Mucosa of stomach (tissue), 1 donor: ENCODE data around the gene PRSS36.
"Not testable (repeated sequence)": the region's sequence is repeated elsewhere in the genome, so short reads cannot be mapped to it uniquely, and the experiment has no call there.

Source experiments
- H3K27me3 ChIP-seq: one replicate; pipeline ENCODE4 v1.7.0; 2013; ENCODE audit warnings: mild to moderate bottlenecking, low read length; ENCODE audit not compliant: control insufficient read depth, insufficient read depth
- H3K36me3 ChIP-seq: one replicate; pipeline ENCODE4 v1.7.0; 2013; ENCODE audit warnings: low read length; ENCODE audit not compliant: control insufficient read depth, insufficient read depth
- H3K4me1 ChIP-seq: one replicate; pipeline ENCODE4 v1.7.0; 2013; ENCODE audit warnings: mild to moderate bottlenecking, low read length; ENCODE audit not compliant: control insufficient read depth, insufficient read depth
- H3K4me3 ChIP-seq: one replicate; pipeline ENCODE4 v1.7.0; 2013; ENCODE audit warnings: low read length
- H3K9ac ChIP-seq: one replicate; pipeline ENCODE4 v1.7.0; 2013; ENCODE audit warnings: mild to moderate bottlenecking, low read length, moderate library complexity
- H3K9me3 ChIP-seq: one replicate; pipeline ENCODE4 v1.7.0; 2013; ENCODE audit warnings: mild to moderate bottlenecking, low read length, moderate library complexity; ENCODE audit not compliant: control insufficient read depth
- donor health status: Pancreatic carcinoma.

Gene PRSS36

DNA sequence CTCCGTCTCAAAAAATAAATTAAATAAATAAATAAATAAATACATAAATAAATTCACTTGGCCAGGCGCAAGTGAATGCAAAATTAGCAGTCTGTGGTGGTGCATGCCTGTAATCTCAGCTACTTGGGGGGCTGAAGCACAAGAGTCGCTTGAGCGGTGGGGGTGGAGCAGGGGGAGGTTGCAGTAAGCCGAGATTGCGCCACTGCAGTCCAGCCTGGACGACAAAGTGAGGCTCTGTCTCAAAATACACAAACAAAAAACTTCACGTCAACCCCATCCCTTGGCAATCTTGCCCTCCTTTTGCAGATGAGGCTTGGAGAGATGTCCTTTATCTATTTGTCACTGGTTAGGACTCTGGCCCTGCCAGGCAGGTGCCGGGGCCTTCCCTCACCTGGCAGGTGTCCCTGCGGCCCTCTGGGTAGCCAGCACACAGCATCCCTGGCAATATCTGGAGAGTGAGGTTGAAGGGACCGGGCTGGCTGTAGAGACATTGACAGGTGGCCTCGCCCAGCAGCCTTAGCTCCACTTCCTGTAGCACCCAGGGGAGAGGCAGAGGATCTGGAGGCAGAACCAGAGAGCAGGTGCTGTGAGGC lies 4.4 kb downstream of the PRSS36 start:
- Histone ChIP-seq H3K4me1 (peaks cover 35% of the 10 kb centered on the region), H3K27me3 (peaks cover 7% of the 10 kb centered on the region), H3K36me3 (no peaks in the 10 kb centered on the region), H3K9ac (no peak overlapping the region), H3K9me3 (no peaks in the 10 kb centered on the region), H3K4me3 (no peak overlapping the region)

DNA sequence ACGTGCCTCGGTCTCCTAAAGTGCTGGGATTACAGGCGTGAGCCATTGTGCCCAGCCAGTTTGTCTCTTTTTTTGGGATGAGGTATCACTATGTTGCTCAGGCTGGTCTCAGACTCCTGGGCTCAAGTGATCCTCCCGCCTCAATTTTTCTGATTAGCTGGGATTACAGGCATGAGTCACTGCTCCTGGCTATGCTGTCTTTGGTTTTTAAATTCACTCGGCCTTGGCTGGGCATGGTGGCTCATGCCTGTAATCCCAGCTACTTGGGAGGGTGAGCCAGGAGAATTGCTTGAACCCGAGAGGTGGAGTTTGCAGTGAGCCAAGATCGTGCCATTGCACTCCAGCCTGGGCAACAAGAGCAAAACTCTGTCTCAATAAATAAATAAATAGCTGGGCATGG lies 5.4 kb downstream of the PRSS36 start:
- not testable (repeated sequence) for H3K9ac ChIP-seq, H3K9me3 ChIP-seq, H3K36me3 ChIP-seq, H3K4me3 ChIP-seq, H3K27me3 ChIP-seq
- H3K4me1 ChIP-seq = peaks cover 39% of the 10 kb centered on the region

DNA sequence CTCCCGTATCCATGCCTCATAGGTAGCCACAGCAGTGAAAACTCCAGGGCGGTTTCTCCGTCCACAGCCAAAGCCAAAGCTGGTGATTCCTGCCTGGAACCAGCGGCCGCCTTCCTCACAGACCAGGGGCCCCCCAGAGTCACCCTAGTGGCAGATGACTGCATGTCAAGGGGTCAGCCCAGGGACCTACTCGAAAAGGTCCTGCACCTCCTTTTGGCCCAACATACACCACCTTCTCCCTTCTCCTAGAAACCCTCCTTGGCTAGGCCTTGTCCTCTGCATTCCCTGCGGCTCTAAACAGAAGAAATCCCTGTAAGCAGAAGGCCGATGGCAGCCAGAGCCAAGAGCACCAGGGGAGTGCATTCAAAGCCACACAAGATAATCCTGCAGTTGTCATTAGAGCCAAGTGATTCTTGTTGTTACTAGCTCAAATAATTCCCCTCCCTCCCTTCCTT lies 6.1 kb downstream of the PRSS36 start:
- Histone ChIP-seq H3K36me3 (no peaks in the 10 kb centered on the region), H3K4me1 (peaks cover 46% of the 10 kb centered on the region), H3K9me3 (no peaks in the 10 kb centered on the region), H3K9ac (no peak overlapping the region), H3K27me3 (peaks cover 7% of the 10 kb centered on the region), H3K4me3 (no peak overlapping the region)

GRCh38 chr16:31143011-31143693 lies 6.7 kb downstream of the PRSS36 start:
- Histone ChIP-seq H3K9me3 (no peaks in the 10 kb centered on the region), H3K4me3 (peak overlapping the region; percentile 50), H3K9ac (peak overlapping the region; percentile 61), H3K36me3 (no peaks in the 10 kb centered on the region), H3K27me3 (peaks cover 6% of the 10 kb centered on the region), H3K4me1 (peaks cover 47% of the 10 kb centered on the region)

GRCh38 chr16:31142109-31143010 lies 7.5 kb downstream of the PRSS36 start:
- peak overlapping the region; percentile 50 for H3K4me3 ChIP-seq
- peak overlapping the region; percentile 70 for H3K9ac ChIP-seq
- H3K9me3 ChIP-seq = no peaks in the 10 kb centered on the region
- no peaks in the 10 kb centered on the region for H3K36me3 ChIP-seq
- peaks cover 44% of the 10 kb centered on the region for H3K4me1 ChIP-seq
- no peaks in the 10 kb centered on the region for H3K27me3 ChIP-seq

DNA sequence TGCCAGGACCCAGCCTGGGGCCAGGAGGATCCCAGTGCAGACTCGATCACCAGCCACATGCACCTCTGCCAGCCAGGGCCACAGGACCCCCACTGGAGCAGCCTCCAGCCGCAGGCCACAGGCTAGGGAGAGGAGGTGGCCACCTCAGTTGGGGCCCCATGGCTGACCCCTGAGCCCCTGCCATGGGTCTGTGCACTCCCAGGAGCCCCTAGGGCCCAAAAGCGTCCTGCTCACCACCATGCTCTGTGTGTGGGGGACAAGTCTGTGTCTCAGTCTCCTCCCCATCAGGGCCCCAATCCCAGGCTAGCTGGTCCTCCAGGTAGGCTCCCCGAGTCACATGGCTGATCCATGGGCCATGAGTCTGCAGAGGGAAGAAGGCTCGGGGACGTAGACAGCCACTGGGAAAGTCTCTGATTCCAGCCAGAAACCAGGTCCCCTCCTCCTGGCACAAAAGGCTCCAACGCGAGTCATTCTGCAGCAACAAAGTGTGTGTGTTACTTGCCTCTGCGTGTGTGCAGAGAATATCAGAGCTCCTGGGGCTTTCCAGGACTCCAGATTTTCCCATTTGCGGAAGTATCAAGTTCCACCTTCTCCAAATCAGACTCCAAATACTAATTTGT lies 8.3 kb downstream of the PRSS36 start:
- Histone ChIP-seq H3K9ac (peak overlapping the region; percentile 70), H3K9me3 (no peaks in the 10 kb centered on the region), H3K4me1 (peaks cover 44% of the 10 kb centered on the region), H3K4me3 (peak overlapping the region; percentile 8), H3K36me3 (no peaks in the 10 kb centered on the region), H3K27me3 (no peaks in the 10 kb centered on the region)

- H3K27me3 ChIP-seq, H3K36me3 ChIP-seq, H3K9ac ChIP-seq, H3K9me3 ChIP-seq, H3K4me3 ChIP-seq: not testable (repeated sequence)
- peaks cover 46% of the 10 kb centered on the region for H3K4me1 ChIP-seq
Measured at GRCh38 chr16:31141071-31141469, 8.8 kb downstream of the PRSS36 start.

- H3K9ac ChIP-seq = peak overlapping the region; percentile 11
- H3K4me3 ChIP-seq = peak overlapping the region; percentile 5
- H3K4me1 ChIP-seq = peaks cover 52% of the 10 kb centered on the region
Measured at GRCh38 chr16:31138621-31139578, 11.0 kb downstream of the PRSS36 start.

GRCh38 chr16:31136822-31137499 lies 12.9 kb downstream of the PRSS36 start:
- H3K9me3 ChIP-seq, H3K9ac ChIP-seq, H3K27me3 ChIP-seq, H3K4me3 ChIP-seq: not testable (repeated sequence)
- Histone ChIP-seq H3K4me1 (peaks cover 63% of the 10 kb centered on the region), H3K36me3 (peaks cover 14% of the 10 kb centered on the region)

More at GRCh38 chr16:31138621-31139578, 11.0 kb downstream of the PRSS36 start:
- no peaks in the 10 kb centered on the region for H3K36me3 ChIP-seq
- H3K9me3 ChIP-seq = no peaks in the 10 kb centered on the region
- peaks cover 3% of the 10 kb centered on the region for H3K27me3 ChIP-seq

DNA sequence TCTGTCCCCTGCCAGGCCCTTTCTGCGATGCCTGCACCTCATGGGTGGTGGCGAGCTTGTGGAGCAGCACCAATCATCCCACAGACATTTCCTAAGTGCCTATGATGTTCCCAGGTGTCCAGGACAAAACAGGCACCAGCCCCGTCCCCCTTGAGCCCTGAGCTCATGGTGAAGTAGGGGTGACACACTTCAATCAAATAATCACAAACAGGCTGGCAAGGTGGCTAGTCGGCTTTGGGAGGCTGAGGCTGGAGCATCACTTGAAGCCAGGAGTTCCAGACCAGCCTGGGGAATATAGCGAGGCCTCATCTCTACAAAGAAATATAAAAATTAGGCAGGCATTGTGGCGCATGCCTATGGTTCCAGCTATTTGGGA lies 13.6 kb downstream of the PRSS36 start:
- Histone ChIP-seq H3K36me3 (peaks cover 15% of the 10 kb centered on the region), H3K9me3 (no peaks in the 10 kb centered on the region), H3K9ac (no peak overlapping the region), H3K4me3 (no peak overlapping the region), H3K27me3 (peaks cover 3% of the 10 kb centered on the region), H3K4me1 (peaks cover 63% of the 10 kb centered on the region)
